GM19043 (cell line): ENCODE data around the gene FAIM2.

Experiments
- ATAC-seq: cut with Tn5 transposase; IDR thresholded peaks from one replicate; pipeline ENCODE4 v1.9.1; 2021; ENCODE audit warnings: low read depth; ENCODE audit not compliant: unreplicated experiment

The FAIM2 gene

GRCh38 chr12:49921299-49921698 lies 17.6 kb upstream of the FAIM2 start:
- no peak for ATAC-seq

- no peak for ATAC-seq
These were observed 17.2 kb upstream of the FAIM2 start for GRCh38 chr12:49920915-49921286.

- ATAC-seq = no peak
These were observed 16.7 kb upstream of the FAIM2 start for GRCh38 chr12:49920241-49920914.

GRCh38 chr12:49917788-49918173 lies 14.1 kb upstream of the FAIM2 start:
- no peak for ATAC-seq

- no peak for ATAC-seq
These were observed 13.6 kb upstream of the FAIM2 start for GRCh38 chr12:49917166-49917787.

- ATAC-seq = no peak
These were observed 12.6 kb upstream of the FAIM2 start for GRCh38 chr12:49916129-49916919.

GRCh38 chr12:49912345-49913255 lies 8.9 kb upstream of the FAIM2 start:
- ATAC-seq = no peak

GRCh38 chr12:49911213-49911605 lies 7.5 kb upstream of the FAIM2 start:
- ATAC-seq = no peak

- no peak for ATAC-seq
These were observed 6.9 kb upstream of the FAIM2 start for GRCh38 chr12:49910331-49911212.

GRCh38 chr12:49909826-49910225 lies 6.1 kb upstream of the FAIM2 start:
- no peak for ATAC-seq

GRCh38 chr12:49909356-49909755 lies 5.7 kb upstream of the FAIM2 start:
- ATAC-seq = no peak

- no peak for ATAC-seq
These were observed 3.7 kb upstream of the FAIM2 start for GRCh38 chr12:49907352-49907751.

GRCh38 chr12:49905718-49906314 lies 2.1 kb upstream of the FAIM2 start:
- no peak for ATAC-seq

GRCh38 chr12:49904601-49905000 lies 901 bp upstream of the FAIM2 start:
- no peak for ATAC-seq

GRCh38 chr12:49903351-49903699 lies 375 bp downstream of the FAIM2 start:
- no peak for ATAC-seq

- ATAC-seq = no peak
These were observed 1.0 kb downstream of the FAIM2 start for GRCh38 chr12:49902399-49903350.

GRCh38 chr12:49901986-49902385 lies 1.7 kb downstream of the FAIM2 start:
- ATAC-seq = no peak

- ATAC-seq = no peak
These were observed 2.7 kb downstream of the FAIM2 start for GRCh38 chr12:49901026-49901425.
